K562 (cell line): ENCODE measurements around the gene CRABP2. TPM values are rescaled to one million over a fixed set of nuclear protein-coding genes. Genes with fewer than 3 reads are reported as not detected.
A peak's percentile ranks its signal among the peaks of the same experiment; 100 is the strongest.

Source experiments
- ATF7 ChIP-seq: fragments of 450-650 bp; IDR thresholded peaks from 2 replicates; pipeline ENCODE4 v1.7.1; 2014; ENCODE audit warnings: mild to moderate bottlenecking, moderate library complexity
- CBX5 ChIP-seq: IDR thresholded peaks from 2 replicates; pipeline ENCODE4 v1.6.1; 2014; ENCODE audit warnings: low read depth, borderline replicate concordance
- CHCHD3 ChIP-seq: fragments of 250-450 bp; sonication (Bioruptor Pico); IDR thresholded peaks from 2 replicates; pipeline ENCODE4 v2.1.2; 2022; ENCODE audit warnings: mild to moderate bottlenecking
- ETV6 ChIP-seq, 3 experiments: fragments of 150-350 bp in 1 of 3; sonication (generic) in 1 of 3; formaldehyde crosslinking in 1 of 3; IDR thresholded peaks; 2 replicates each; pipeline versions ENCODE4 v1.6.1 to v1.8.0; 2014 to 2022; ENCODE audit warnings: borderline replicate concordance in 2 of 3, low read depth in 2 of 3, antibody characterized with exemption in 1 of 3, low read length in 1 of 3, mild to moderate bottlenecking in 1 of 3, missing genetic modification reagents in 1 of 3
- EZH2 ChIP-seq: IDR thresholded peaks from 2 replicates; pipeline ENCODE4 v1.6.1; 2012; ENCODE audit warnings: low read depth, mild to moderate bottlenecking, inconsistent platforms, low read length, borderline replicate concordance
- HDAC2 ChIP-seq: fragments of 450-650 bp; IDR thresholded peaks from 2 replicates; pipeline ENCODE4 v1.6.1; 2016; ENCODE audit warnings: mild to moderate bottlenecking
- HNRNPH1 ChIP-seq: fragments of 200-400 bp; formaldehyde crosslinking; optimal IDR thresholded peaks from 2 replicates; pipeline ENCODE3; 2017; ENCODE audit warnings: low read depth, mild to moderate bottlenecking, low read length, moderate library complexity
- PRMT5 ChIP-seq: sonication (generic); formaldehyde crosslinking; IDR thresholded peaks from 2 replicates; pipeline ENCODE4 v1.5.0; 2020; ENCODE audit warnings: missing genetic modification reagents
- TCFL5 ChIP-seq: fragments of 250-450 bp; sonication (Bioruptor Pico); conservative IDR thresholded peaks from 2 replicates; pipeline ENCODE4 v1.6.1; 2021; ENCODE audit warnings: mild to moderate bottlenecking, moderate library complexity, matching md5 sums
- THRAP3 ChIP-seq: fragments of 450-650 bp; IDR thresholded peaks from 2 replicates; pipeline ENCODE4 v1.6.1; 2016; ENCODE audit warnings: mild to moderate bottlenecking, inconsistent platforms, borderline replicate concordance
- ZNF121 ChIP-seq: sonication (generic); formaldehyde crosslinking; conservative IDR thresholded peaks from 2 replicates; pipeline ENCODE4 v1.8.0; 2022; ENCODE audit warnings: missing genetic modification reagents
- ZNF232 ChIP-seq: sonication (generic); formaldehyde crosslinking; IDR thresholded peaks from 2 replicates; pipeline ENCODE4 v1.8.0; 2022; ENCODE audit warnings: mild to moderate bottlenecking, missing genetic modification reagents
- ZNF239 ChIP-seq: fragments of 250-450 bp; sonication (Bioruptor Pico); IDR thresholded peaks from 2 replicates; pipeline ENCODE4 v1.4.0; 2020; ENCODE audit warnings: mild to moderate bottlenecking
- ZNF717 ChIP-seq: fragments of 250-450 bp; sonication (Bioruptor Pico); IDR thresholded peaks from 2 replicates; pipeline ENCODE4 v1.5.0; 2021
- polyA plus RNA-seq, 8 experiments: library from polyadenylated mRNA; depleted of rRNA in 4 of 8; stranded (reverse) in 5 of 8; unstranded in 3 of 8; fragments of >200 nt; fragmentation: Nextera tagmentation in 2 of 8; fragmentation: Illumina TruSeq in 1 of 8; extraction: Ambion mirVana in 2 of 8; extraction: Trizol in 1 of 8; gene quantifications; 2 replicates each; pipeline versions ENCODE4 v1.2.1 to v1.2.3, GENCODE V29; 2011 to 2014; ENCODE audit warnings: inconsistent platforms in 1 of 8, missing spikeins in 1 of 8
- total RNA-seq, 7 experiments: library from RNA; depleted of rRNA in 6 of 7; stranded (reverse); fragments of >200 nt in 6 of 7; fragmentation: Illumina TruSeq in 2 of 7; extraction: Trizol in 2 of 7; gene quantifications; 2 replicates each; pipeline versions ENCODE4 v1.2.1 to v1.2.3, GENCODE V29; 2011 to 2021; ENCODE audit warnings: low replicate concordance in 1 of 7
- TF ChIP-seq, protein P1 (sequence below): fragments of 450-650 bp; IDR thresholded peaks from 2 replicates; pipeline ENCODE4 v1.6.1; 2014; ENCODE audit warnings: low read depth, mild to moderate bottlenecking, moderate library complexity, borderline replicate concordance
- TF ChIP-seq, protein P2 (sequence below): fragments of 250-450 bp; sonication (Bioruptor Pico); IDR thresholded peaks from 2 replicates; pipeline ENCODE4 v1.8.0; 2022; ENCODE audit warnings: inconsistent platforms
- TF ChIP-seq, protein P3 (sequence below): fragments of 450-650 bp; IDR thresholded peaks from 2 replicates; pipeline ENCODE4 v1.6.1; 2018; ENCODE audit warnings: mild to moderate bottlenecking, low read depth; ENCODE audit not compliant: partially characterized antibody
- TF ChIP-seq, protein P4 (sequence below): sonication (generic); formaldehyde crosslinking; IDR thresholded peaks from 2 replicates; pipeline ENCODE4 v1.4.0; 2020; ENCODE audit warnings: mild to moderate bottlenecking, missing genetic modification reagents
- TF ChIP-seq, protein P5 (sequence below), 2 experiments: fragments of 450-650 bp; IDR thresholded peaks; 2 replicates each; pipeline ENCODE4 v1.6.1; 2016

Gene CRABP2
- total and polyA plus RNA-seq, 9 of the 15 experiments (the other 6 are each of a cell fraction or from before 2014, with no cell fraction given) = 0.30 to 2.5 (median 0.82) TPM

DNA sequence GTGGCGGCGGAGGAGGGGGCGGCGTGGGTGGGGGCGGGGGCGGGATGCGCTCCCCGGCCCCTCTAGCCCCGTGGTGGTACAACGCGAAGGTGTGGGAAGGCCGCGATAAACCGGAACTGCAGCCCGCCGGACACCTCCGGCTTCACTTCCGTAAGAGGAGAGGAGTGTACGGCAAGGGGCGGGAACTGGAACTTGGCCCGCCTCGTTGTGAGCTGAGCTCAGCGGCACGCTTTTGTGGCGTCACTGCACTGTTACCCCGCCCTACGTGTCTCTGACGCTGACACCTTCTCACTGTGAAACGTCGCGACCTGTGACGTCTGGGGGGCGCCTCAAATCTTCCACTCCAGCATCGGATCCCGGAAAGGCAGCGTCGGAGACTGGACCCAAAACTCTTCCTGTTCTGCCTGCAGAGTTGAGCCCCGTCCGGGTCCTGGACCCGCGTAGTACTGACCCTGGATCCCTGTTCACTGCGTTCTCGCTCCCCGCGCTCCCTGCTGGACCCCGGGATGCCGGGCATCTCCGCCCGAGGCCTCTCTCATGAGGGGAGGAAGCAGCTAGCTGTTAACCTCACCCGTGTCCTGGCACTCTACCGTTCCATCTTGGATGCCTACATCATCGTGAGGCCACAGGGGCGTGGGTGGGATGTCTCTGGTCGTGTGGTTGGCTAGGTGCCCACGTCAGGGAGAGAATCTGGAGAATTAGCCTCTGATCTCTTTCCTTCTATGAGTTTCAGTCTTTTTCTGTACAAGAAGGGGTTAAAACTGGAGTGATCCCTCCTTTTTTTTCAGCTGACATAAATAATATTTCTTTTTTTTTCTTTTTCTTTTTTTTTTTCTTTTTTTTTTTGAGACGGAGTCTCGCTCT, 23.4 kb upstream of the CRABP2 start, which contains the start of gene ISG20L2 (continued):
- TF ChIP-seq ETV6 (IDR thresholded peaks at IDR 0.05; ENCODE audit: borderline replicate concordance in 1 of 2, low read depth in 2 of 2, low read length in 1 of 2) (peak; percentile 56 to 70; a peak in 2 of 4 replicates), ETV6 (CRISPR knock-in tag; IDR thresholded peaks at IDR 0.05; ENCODE audit: borderline replicate concordance) (no peak), CHCHD3 (CRISPR knock-in tag) (no peak), TCFL5 (CRISPR knock-in tag) (no peak), ZNF121 (CRISPR knock-in tag) (no peak), HNRNPH1 (no peak), ZNF239 (CRISPR knock-in tag) (no peak), ZNF232 (CRISPR knock-in tag) (no peak), EZH2 (no peak), ZNF717 (CRISPR knock-in tag) (no peak), THRAP3 (no peak), PRMT5 (CRISPR knock-in tag) (no peak), CBX5 (no peak), HDAC2 (peak; percentile 70; the same call in 1 of the 2 replicates), ATF7 (peak; percentile 96)
- TF ChIP-seq, protein P1, sequence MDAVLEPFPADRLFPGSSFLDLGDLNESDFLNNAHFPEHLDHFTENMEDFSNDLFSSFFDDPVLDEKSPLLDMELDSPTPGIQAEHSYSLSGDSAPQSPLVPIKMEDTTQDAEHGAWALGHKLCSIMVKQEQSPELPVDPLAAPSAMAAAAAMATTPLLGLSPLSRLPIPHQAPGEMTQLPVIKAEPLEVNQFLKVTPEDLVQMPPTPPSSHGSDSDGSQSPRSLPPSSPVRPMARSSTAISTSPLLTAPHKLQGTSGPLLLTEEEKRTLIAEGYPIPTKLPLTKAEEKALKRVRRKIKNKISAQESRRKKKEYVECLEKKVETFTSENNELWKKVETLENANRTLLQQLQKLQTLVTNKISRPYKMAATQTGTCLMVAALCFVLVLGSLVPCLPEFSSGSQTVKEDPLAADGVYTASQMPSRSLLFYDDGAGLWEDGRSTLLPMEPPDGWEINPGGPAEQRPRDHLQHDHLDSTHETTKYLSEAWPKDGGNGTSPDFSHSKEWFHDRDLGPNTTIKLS = peak; percentile 76
- TF ChIP-seq, protein P2, sequence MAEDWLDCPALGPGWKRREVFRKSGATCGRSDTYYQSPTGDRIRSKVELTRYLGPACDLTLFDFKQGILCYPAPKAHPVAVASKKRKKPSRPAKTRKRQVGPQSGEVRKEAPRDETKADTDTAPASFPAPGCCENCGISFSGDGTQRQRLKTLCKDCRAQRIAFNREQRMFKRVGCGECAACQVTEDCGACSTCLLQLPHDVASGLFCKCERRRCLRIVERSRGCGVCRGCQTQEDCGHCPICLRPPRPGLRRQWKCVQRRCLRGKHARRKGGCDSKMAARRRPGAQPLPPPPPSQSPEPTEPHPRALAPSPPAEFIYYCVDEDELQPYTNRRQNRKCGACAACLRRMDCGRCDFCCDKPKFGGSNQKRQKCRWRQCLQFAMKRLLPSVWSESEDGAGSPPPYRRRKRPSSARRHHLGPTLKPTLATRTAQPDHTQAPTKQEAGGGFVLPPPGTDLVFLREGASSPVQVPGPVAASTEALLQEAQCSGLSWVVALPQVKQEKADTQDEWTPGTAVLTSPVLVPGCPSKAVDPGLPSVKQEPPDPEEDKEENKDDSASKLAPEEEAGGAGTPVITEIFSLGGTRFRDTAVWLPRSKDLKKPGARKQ (CRISPR knock-in tag) = no peak
- TF ChIP-seq, protein P3, sequence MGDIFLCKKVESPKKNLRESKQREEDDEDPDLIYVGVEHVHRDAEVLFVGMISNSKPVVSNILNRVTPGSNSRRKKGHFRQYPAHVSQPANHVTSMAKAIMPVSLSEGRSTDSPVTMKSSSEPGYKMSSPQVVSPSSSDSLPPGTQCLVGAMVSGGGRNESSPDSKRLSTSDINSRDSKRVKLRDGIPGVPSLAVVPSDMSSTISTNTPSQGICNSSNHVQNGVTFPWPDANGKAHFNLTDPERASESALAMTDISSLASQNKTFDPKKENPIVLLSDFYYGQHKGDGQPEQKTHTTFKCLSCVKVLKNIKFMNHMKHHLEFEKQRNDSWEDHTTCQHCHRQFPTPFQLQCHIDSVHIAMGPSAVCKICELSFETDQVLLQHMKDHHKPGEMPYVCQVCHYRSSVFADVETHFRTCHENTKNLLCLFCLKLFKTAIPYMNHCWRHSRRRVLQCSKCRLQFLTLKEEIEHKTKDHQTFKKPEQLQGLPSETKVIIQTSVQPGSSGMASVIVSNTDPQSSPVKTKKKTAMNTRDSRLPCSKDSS = no peak
- TF ChIP-seq, protein P4, sequence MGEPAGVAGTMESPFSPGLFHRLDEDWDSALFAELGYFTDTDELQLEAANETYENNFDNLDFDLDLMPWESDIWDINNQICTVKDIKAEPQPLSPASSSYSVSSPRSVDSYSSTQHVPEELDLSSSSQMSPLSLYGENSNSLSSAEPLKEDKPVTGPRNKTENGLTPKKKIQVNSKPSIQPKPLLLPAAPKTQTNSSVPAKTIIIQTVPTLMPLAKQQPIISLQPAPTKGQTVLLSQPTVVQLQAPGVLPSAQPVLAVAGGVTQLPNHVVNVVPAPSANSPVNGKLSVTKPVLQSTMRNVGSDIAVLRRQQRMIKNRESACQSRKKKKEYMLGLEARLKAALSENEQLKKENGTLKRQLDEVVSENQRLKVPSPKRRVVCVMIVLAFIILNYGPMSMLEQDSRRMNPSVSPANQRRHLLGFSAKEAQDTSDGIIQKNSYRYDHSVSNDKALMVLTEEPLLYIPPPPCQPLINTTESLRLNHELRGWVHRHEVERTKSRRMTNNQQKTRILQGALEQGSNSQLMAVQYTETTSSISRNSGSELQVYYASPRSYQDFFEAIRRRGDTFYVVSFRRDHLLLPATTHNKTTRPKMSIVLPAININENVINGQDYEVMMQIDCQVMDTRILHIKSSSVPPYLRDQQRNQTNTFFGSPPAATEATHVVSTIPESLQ (CRISPR knock-in tag) = no peak
- TF ChIP-seq, protein P5, sequence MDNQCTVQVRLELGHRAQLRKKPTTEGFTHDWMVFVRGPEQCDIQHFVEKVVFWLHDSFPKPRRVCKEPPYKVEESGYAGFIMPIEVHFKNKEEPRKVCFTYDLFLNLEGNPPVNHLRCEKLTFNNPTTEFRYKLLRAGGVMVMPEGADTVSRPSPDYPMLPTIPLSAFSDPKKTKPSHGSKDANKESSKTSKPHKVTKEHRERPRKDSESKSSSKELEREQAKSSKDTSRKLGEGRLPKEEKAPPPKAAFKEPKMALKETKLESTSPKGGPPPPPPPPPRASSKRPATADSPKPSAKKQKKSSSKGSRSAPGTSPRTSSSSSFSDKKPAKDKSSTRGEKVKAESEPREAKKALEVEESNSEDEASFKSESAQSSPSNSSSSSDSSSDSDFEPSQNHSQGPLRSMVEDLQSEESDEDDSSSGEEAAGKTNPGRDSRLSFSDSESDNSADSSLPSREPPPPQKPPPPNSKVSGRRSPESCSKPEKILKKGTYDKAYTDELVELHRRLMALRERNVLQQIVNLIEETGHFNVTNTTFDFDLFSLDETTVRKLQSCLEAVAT (IDR thresholded peaks at IDR 0.05) = peak in 1 of 2 experiments; percentile 28; a peak in 1 of 4 replicates
